GM04503 (cell line): Measurements from ENCODE around the gene RAB12.
A peak's percentile ranks its signal among the peaks of the same experiment; 100 is the strongest.

Source experiments
- DNase-seq: peaks from one replicate; pipeline ENCODE4 v3.0.0-alpha.2; 2012; ENCODE audit warnings: low read depth

RAB12 gene

GRCh38 chr18:8685141-8685913, 76.1 kb downstream of the RAB12 start:
- peak; percentile 55 for DNase-seq

- DNase-seq, result no peak
Observed at GRCh38 chr18:8685914-8686216, 76.6 kb downstream of the RAB12 start.

- DNase-seq, result no peak
Observed at GRCh38 chr18:8686611-8687010, 77.4 kb downstream of the RAB12 start.

GRCh38 chr18:8688216-8688800, 79.1 kb downstream of the RAB12 start:
- DNase-seq, result no peak

- no peak for DNase-seq
Observed at GRCh38 chr18:8688816-8689215, 79.6 kb downstream of the RAB12 start.
